Liver (tissue), 3 donors: ENCODE data around the gene ISM1.

Experiments used
- CTCF ChIP-seq: fragments of 150-350 bp; IDR thresholded peaks from 2 replicates; pipeline ENCODE4 v1.5.1; 2017; ENCODE audit warnings: improper control_type of control experiment, low read depth, low read length; ENCODE audit not compliant: missing input control
- FOXA1 ChIP-seq: IDR thresholded peaks from 2 replicates; pipeline ENCODE4 v1.6.1; 2016; ENCODE audit warnings: antibody characterized with exemption
- HNF4G ChIP-seq: IDR thresholded peaks from 2 replicates; pipeline ENCODE4 v1.6.1; 2016; ENCODE audit warnings: antibody characterized with exemption
- JUND ChIP-seq, 2 donors: IDR thresholded peaks; 2 replicates each; pipeline ENCODE4 v1.6.1; 2016; ENCODE audit warnings: antibody characterized with exemption in 2 of 2
- MAX ChIP-seq: IDR thresholded peaks from 2 replicates; pipeline ENCODE4 v1.6.1; 2016; ENCODE audit warnings: antibody characterized with exemption
- REST ChIP-seq: IDR thresholded peaks from 2 replicates; pipeline ENCODE4 v1.6.1; 2016; ENCODE audit warnings: antibody characterized with exemption, mild to moderate bottlenecking
- TAF1 ChIP-seq: conservative IDR thresholded peaks from 2 replicates; pipeline ENCODE4 v1.6.1; 2016; ENCODE audit warnings: antibody characterized with exemption, mild to moderate bottlenecking
- YY1 ChIP-seq: IDR thresholded peaks from 2 replicates; pipeline ENCODE4 v1.6.1; 2016; ENCODE audit warnings: antibody characterized with exemption, mild to moderate bottlenecking
- donor health status: healthy.
- donor health status: healthy.

GRCh38 chr20:13338097-13338661 is 117.1 kb downstream of the ISM1 start:
- TF ChIP-seq CTCF (no peak), FOXA1 (no peak), HNF4G (no peak), REST (no peak), JUND (IDR thresholded peaks at IDR 0.05) (no peak), YY1 (no peak), MAX (no peak), TAF1 (no peak)
